IMR-90 (cell line): ENCODE measurements around the gene EPAS1. TPM values are rescaled to one million over a fixed set of nuclear protein-coding genes. Genes with fewer than 3 reads are reported as not detected.

Experiments
- ATAC-seq: fragments of 200-7000 bp; cut with Tn5 transposase; 2 replicates; pipeline ENCODE4 v1.9.1; 2020; ENCODE audit warnings: low read depth, mild to moderate bottlenecking, moderate library complexity
- BruUV-seq: library from RNA; stranded (reverse); fragments of 400-500 nt; replicated peaks from 2 replicates; lab custom pipeline; 2021; lab: Mats Ljungman, UMichigan
- CTCF ChIA-PET: fragments of 300-600 bp; formaldehyde crosslinking; extraction: SDS; loops from one replicate; lab custom pipeline; 2021; ENCODE audit warnings: antibody characterized with exemption; lab: Yijun Ruan, JAX
- POLR2A ChIA-PET: fragments of 300-600 bp; sonication (Branson Sonifier 250); formaldehyde crosslinking; loops from one replicate; lab custom pipeline; 2022; ENCODE audit warnings: antibody characterized with exemption; ENCODE audit not compliant: unreplicated experiment; lab: Charles Lee
- DNase-seq: peaks from one replicate; pipeline ENCODE4 v3.0.0; 2013
- H2AFZ ChIP-seq: replicated peaks from 2 replicates; pipeline ENCODE3; 2013; ENCODE audit warnings: low read length, mild to moderate bottlenecking; ENCODE audit not compliant: poor library complexity
- H2AK5ac ChIP-seq: 2 replicates; pipeline ENCODE4 v1.6.1; 2013; ENCODE audit warnings: low read depth, low read length, inconsistent platforms
- H2AK9ac ChIP-seq: replicated peaks from 2 replicates; pipeline ENCODE3; 2013; ENCODE audit warnings: mild to moderate bottlenecking, low read depth, low read length, moderate library complexity; ENCODE audit not compliant: poor library complexity
- H2BK120ac ChIP-seq: 2 replicates; pipeline ENCODE4 v1.6.1; 2013; ENCODE audit warnings: low read depth, low read length, inconsistent platforms
- H2BK15ac ChIP-seq: 3 replicates; pipeline ENCODE4 v1.6.1; 2013; ENCODE audit warnings: low read depth, low read length, inconsistent platforms
- H2BK20ac ChIP-seq: 2 replicates; pipeline ENCODE4 v1.6.1; 2013; ENCODE audit warnings: low read depth, mild to moderate bottlenecking, inconsistent platforms, low read length, moderate library complexity
- H2BK5ac ChIP-seq: 2 replicates; pipeline ENCODE4 v1.6.1; 2013; ENCODE audit warnings: mild to moderate bottlenecking, low read depth, low read length, inconsistent platforms; ENCODE audit not compliant: poor library complexity, severe bottlenecking
- H3K14ac ChIP-seq: replicated peaks from 2 replicates; pipeline ENCODE4 v1.6.1; 2013; ENCODE audit warnings: low read depth, low read length, inconsistent platforms
- H3K18ac ChIP-seq: 2 replicates; pipeline ENCODE4 v1.6.1; 2013; ENCODE audit warnings: low read depth, low read length, control low read depth
- H3K23ac ChIP-seq: 2 replicates; pipeline ENCODE4 v1.6.1; 2013; ENCODE audit warnings: low read depth, low read length, inconsistent platforms
- H3K27ac ChIP-seq: 2 replicates; pipeline ENCODE4 v1.5.1; 2013; ENCODE audit warnings: mild to moderate bottlenecking, control low read depth, low read length; ENCODE audit not compliant: insufficient read depth
- H3K27me3 ChIP-seq: 2 replicates; pipeline ENCODE4 v1.6.1; 2013; ENCODE audit warnings: low read length; ENCODE audit not compliant: control insufficient read depth, insufficient read depth
- H3K36me3 ChIP-seq: 2 replicates; pipeline ENCODE4 v1.6.1; 2013; ENCODE audit warnings: low read length, mixed read lengths; ENCODE audit not compliant: control insufficient read depth, insufficient read depth
- H3K4ac ChIP-seq: 2 replicates; pipeline ENCODE4 v1.6.1; 2013; ENCODE audit warnings: low read depth, low read length, inconsistent platforms
- H3K4me1 ChIP-seq: 2 replicates; pipeline ENCODE4 v1.6.1; 2013; ENCODE audit warnings: low read length, mixed read lengths; ENCODE audit not compliant: control insufficient read depth, insufficient read depth
- H3K4me2 ChIP-seq: 2 replicates; pipeline ENCODE4 v1.6.1; 2013; ENCODE audit warnings: low read depth, mild to moderate bottlenecking, control low read depth, low read length, moderate library complexity
- H3K4me3 ChIP-seq: 2 replicates; pipeline ENCODE4 v1.5.1; 2013; ENCODE audit warnings: low read depth, mild to moderate bottlenecking, control low read depth, low read length, moderate library complexity; ENCODE audit not compliant: insufficient read depth
- H3K56ac ChIP-seq: 2 replicates; pipeline ENCODE4 v1.6.1; 2013; ENCODE audit warnings: low read length, inconsistent platforms; ENCODE audit not compliant: insufficient read depth; ENCODE audit errors: extremely low read depth
- H3K79me1 ChIP-seq, 2 experiments: 2 replicates each; pipeline ENCODE4 v1.6.1; 2013; ENCODE audit warnings: low read length in 2 of 2, inconsistent platforms in 1 of 2, low read depth in 1 of 2
- H3K9ac ChIP-seq: 2 replicates; pipeline ENCODE4 v1.6.1; 2013; ENCODE audit warnings: low read depth, low read length, control low read depth
- H3K9me1 ChIP-seq: 2 replicates; pipeline ENCODE4 v1.6.1; 2013; ENCODE audit warnings: low read length, inconsistent platforms; ENCODE audit not compliant: insufficient read depth
- H3K9me3 ChIP-seq: 2 replicates; pipeline ENCODE4 v1.6.1; 2013; ENCODE audit warnings: low read length; ENCODE audit not compliant: control insufficient read depth, insufficient read depth
- H4K20me1 ChIP-seq: 2 replicates; pipeline ENCODE4 v1.6.1; 2013; ENCODE audit warnings: low read length, inconsistent platforms; ENCODE audit not compliant: insufficient read depth
- H4K5ac ChIP-seq: 2 replicates; pipeline ENCODE4 v1.6.1; 2013; ENCODE audit warnings: mild to moderate bottlenecking, low read depth, low read length, control low read depth
- H4K8ac ChIP-seq, 2 experiments: 2 replicates each; pipeline ENCODE4 v1.6.1; 2013; ENCODE audit warnings: low read depth in 2 of 2, low read length in 2 of 2, control low read depth in 1 of 2, inconsistent platforms in 1 of 2
- H4K91ac ChIP-seq: 2 replicates; pipeline ENCODE4 v1.6.1; 2013; ENCODE audit warnings: low read depth, low read length, inconsistent platforms; ENCODE audit not compliant: insufficient read depth
- CHD1 ChIP-seq: IDR thresholded peaks from 2 replicates; pipeline ENCODE4 v1.6.1; 2012; ENCODE audit warnings: low read depth, low read length, improper control_type of control experiment
- CTCF ChIP-seq: conservative IDR thresholded peaks from 2 replicates; pipeline ENCODE4 v1.5.1; 2012; ENCODE audit warnings: mild to moderate bottlenecking, low read depth, low read length, improper control_type of control experiment
- FOS ChIP-seq: fragments of 150-350 bp; IDR thresholded peaks from 2 replicates; pipeline ENCODE4 v1.6.1; 2016; ENCODE audit warnings: low read depth, low read length
- MAFK ChIP-seq: IDR thresholded peaks from 2 replicates; pipeline ENCODE4 v1.6.1; 2012; ENCODE audit warnings: low read depth, low read length, improper control_type of control experiment
- MAZ ChIP-seq: IDR thresholded peaks from 2 replicates; pipeline ENCODE4 v1.6.1; 2012; ENCODE audit warnings: low read depth, mild to moderate bottlenecking, low read length, improper control_type of control experiment, moderate library complexity, borderline replicate concordance
- MXI1 ChIP-seq: IDR thresholded peaks from 2 replicates; pipeline ENCODE4 v1.6.1; 2012; ENCODE audit warnings: low read depth, mild to moderate bottlenecking, low read length, moderate library complexity, borderline replicate concordance
- POLR2A ChIP-seq: IDR thresholded peaks from 2 replicates; pipeline ENCODE4 v1.6.1; 2012; ENCODE audit warnings: mild to moderate bottlenecking, low read depth, low read length
- SMC3 ChIP-seq: fragments of 150-350 bp; IDR thresholded peaks from 2 replicates; pipeline ENCODE4 v1.6.1; 2016; ENCODE audit warnings: low read depth, mild to moderate bottlenecking, antibody characterized with exemption, low read length, moderate library complexity
- whole genome bisulfite sequencing, 2 experiments: methylation state at CpG; one replicate each; pipeline versions ENCODE4 v1.1.5 to v1.1.7; 2013; ENCODE audit warnings: missing lambda C conversion rate in 2 of 2; ENCODE audit not compliant: insufficient read length in 1 of 2; ENCODE audit errors: extremely low coverage in 2 of 2; 5-methylcytosine and 5-hydroxymethylcytosine counted together
- dilution Hi-C: fragments of 300-500 bp; cut with HindIII; formaldehyde crosslinking; loops from one replicate; pipeline ENCODE4 v1.14.3; 2018; ENCODE audit warnings: low sequenced_read_pairs; ENCODE audit not compliant: unreplicated experiment
- in situ Hi-C: fragments of 300-500 bp; cut with MboI; formaldehyde crosslinking; loops from 3 replicates; pipeline ENCODE4 v1.14.3; 2019; ENCODE audit warnings: low sequenced_read_pairs, inconsistent platforms, mixed read lengths
- intact Hi-C: fragments of 100-400 bp; cut with micrococcal nuclease; formaldehyde crosslinking; loops from 2 replicates; pipeline ENCODE4 v1.10.0; 2022
- polyA plus RNA-seq, 3 experiments: library from polyadenylated mRNA; depleted of rRNA; stranded (reverse); fragments of >200 nt; gene quantifications; 2 replicates each; pipeline ENCODE4 v1.2.3, GENCODE V29; 2012; ENCODE audit warnings: low replicate concordance in 1 of 3
- total RNA-seq: library from RNA; depleted of rRNA; stranded (reverse); fragments of >200 nt; gene quantifications from 2 replicates; pipeline ENCODE4 v1.2.3, GENCODE V29; 2012

EPAS1 gene
- total and polyA plus RNA-seq, 2 of the 4 experiments (the other 2 are of a cell fraction) = 40.7 to 120 TPM

GRCh38 chr2:46410273-46411244, 113.4 kb downstream of the EPAS1 start:
- no peak for DNase-seq
- in situ Hi-C loops (no loop called here), intact Hi-C loops (no loop called here), dilution Hi-C loops (no loop called here)
- ChIA-PET CTCF (no interaction called here), POLR2A (no interaction called here)
- H2AFZ ChIP-seq = no peak overlapping the region
- H2BK20ac ChIP-seq = no peak overlapping the region; the same call in 1 of the 2 replicates
- no peak overlapping the region for H3K4me2 ChIP-seq
- H2BK15ac ChIP-seq = 0 out of 3 replicates have a peak overlapping the region, but pooled peaks have one; percentile 9
- H3K9me1 ChIP-seq = peaks cover 15% of the 10 kb centered on the region
- H3K18ac ChIP-seq = 0 out of 2 replicates have a peak overlapping the region, but pooled peaks have one; percentile 12
- no peak overlapping the region for H2BK120ac ChIP-seq
- 60% methylated on average over 1 of the region's 10 CpGs; no CpG with 5 or more reads in 1 of the 2 experiments for WGBS, 2 experiments
- H3K9me3 ChIP-seq = no peaks in the 10 kb centered on the region
- peak overlapping the region; percentile 45; the same call in 1 of the 2 replicates for H2AK5ac ChIP-seq
- BruUV-seq = no TSS peak
- H3K4me3 ChIP-seq = no peak overlapping the region
- ATAC-seq = no peak
- no peaks in the 10 kb centered on the region for H3K36me3 ChIP-seq
- H4K8ac ChIP-seq = no peak overlapping the region
- no peak overlapping the region for H3K9ac ChIP-seq
- H4K5ac ChIP-seq = no peak overlapping the region
- no peak overlapping the region for H3K4ac ChIP-seq
- no peaks in the 10 kb centered on the region for H3K79me1 ChIP-seq
- no peak overlapping the region for H3K23ac ChIP-seq
- H4K91ac ChIP-seq = 0 out of 2 replicates have a peak overlapping the region, but pooled peaks have one; percentile 17
- no peak overlapping the region for H2BK5ac ChIP-seq
- H3K27ac ChIP-seq = no peak overlapping the region
- peaks cover 13% of the 10 kb centered on the region for H3K4me1 ChIP-seq
- peak overlapping the region; percentile 11; the same call in 1 of the 2 replicates for H3K14ac ChIP-seq
- no peak overlapping the region for H3K56ac ChIP-seq
- H3K27me3 ChIP-seq = no peaks in the 10 kb centered on the region
- TF ChIP-seq CTCF (no peak), MXI1 (no peak), SMC3 (no peak), MAZ (no peak), MAFK (no peak), CHD1 (no peak), FOS (no peak), POLR2A (no peak)
- no peak overlapping the region for H2AK9ac ChIP-seq
- no peaks in the 10 kb centered on the region for H4K20me1 ChIP-seq
